Measurements from ENCODE around the gene DPP6.

- no peak for TF ChIP-seq POLR2A (IDR thresholded peaks at IDR 0.05; ENCODE audit: low read length)
- no peak for TF ChIP-seq GATA1 (IDR thresholded peaks at IDR 0.05; ENCODE audit: low read depth, low read length)
Measured at GRCh38 chr7:154188330-154188729, 136.1 kb downstream of the DPP6 start.
